AG04449 (cell line): Measurements from ENCODE around the gene KCNQ1.

Source experiments
- CTCF ChIA-PET: fragments of 350-600 bp; formaldehyde crosslinking; extraction: SDS; loops from one replicate; lab custom pipeline; 2021; ENCODE audit warnings: antibody characterized with exemption; lab: Yijun Ruan, JAX
- POLR2A ChIA-PET: fragments of 400-600, 350-600 bp; formaldehyde crosslinking; extraction: SDS; loops from one replicate; lab custom pipeline; 2020; ENCODE audit warnings: antibody characterized with exemption, inconsistent platforms; lab: Yijun Ruan, JAX
- DNase-seq: peaks from one replicate; pipeline ENCODE4 v3.0.0-alpha.2; 2010; ENCODE audit warnings: low read depth, low spot score
- H3K4me3 ChIP-seq: 2 replicates; pipeline ENCODE4 v1.5.1; 2011; ENCODE audit warnings: low read depth, mild to moderate bottlenecking, control low read depth, low read length
- TF ChIP-seq, protein P1 (sequence below): IDR thresholded peaks from one replicate; pipeline ENCODE4 v1.5.1; 2011; ENCODE audit warnings: mild to moderate bottlenecking, moderate library complexity, low read length, control low read depth, inconsistent platforms; ENCODE audit not compliant: insufficient read depth; ENCODE audit errors: missing control alignments

The KCNQ1 gene

DNA sequence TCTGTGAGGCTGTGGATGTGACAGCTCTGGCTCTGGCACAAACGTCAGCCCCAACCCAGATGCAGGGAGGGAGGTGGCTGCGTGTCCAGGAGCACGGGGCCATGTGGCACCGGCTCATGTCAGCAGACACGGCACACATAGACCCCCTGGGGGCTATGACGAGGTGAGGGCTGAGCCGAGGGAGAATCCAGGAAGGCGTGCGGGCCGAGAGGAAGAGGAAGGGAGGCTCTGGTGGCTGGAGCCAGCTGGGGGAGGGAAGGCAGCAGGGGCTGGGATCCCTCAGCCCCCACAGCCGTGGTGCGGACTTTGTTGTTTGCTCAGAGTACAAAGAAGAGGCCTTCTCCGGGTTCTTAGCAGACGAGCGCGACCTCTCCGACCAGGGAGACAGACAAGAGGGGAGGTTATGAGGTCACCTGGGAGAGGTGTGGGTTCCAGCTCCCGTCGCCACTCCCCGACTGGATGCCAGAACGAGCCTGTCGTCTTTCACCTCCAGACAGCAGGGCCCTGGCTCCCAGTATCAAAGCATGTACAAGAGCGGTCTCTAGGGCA, 394.7 kb downstream of the KCNQ1 start:
- no peak for DNase-seq
- TF ChIP-seq, protein P1, sequence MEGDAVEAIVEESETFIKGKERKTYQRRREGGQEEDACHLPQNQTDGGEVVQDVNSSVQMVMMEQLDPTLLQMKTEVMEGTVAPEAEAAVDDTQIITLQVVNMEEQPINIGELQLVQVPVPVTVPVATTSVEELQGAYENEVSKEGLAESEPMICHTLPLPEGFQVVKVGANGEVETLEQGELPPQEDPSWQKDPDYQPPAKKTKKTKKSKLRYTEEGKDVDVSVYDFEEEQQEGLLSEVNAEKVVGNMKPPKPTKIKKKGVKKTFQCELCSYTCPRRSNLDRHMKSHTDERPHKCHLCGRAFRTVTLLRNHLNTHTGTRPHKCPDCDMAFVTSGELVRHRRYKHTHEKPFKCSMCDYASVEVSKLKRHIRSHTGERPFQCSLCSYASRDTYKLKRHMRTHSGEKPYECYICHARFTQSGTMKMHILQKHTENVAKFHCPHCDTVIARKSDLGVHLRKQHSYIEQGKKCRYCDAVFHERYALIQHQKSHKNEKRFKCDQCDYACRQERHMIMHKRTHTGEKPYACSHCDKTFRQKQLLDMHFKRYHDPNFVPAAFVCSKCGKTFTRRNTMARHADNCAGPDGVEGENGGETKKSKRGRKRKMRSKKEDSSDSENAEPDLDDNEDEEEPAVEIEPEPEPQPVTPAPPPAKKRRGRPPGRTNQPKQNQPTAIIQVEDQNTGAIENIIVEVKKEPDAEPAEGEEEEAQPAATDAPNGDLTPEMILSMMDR: no peak

DNA sequence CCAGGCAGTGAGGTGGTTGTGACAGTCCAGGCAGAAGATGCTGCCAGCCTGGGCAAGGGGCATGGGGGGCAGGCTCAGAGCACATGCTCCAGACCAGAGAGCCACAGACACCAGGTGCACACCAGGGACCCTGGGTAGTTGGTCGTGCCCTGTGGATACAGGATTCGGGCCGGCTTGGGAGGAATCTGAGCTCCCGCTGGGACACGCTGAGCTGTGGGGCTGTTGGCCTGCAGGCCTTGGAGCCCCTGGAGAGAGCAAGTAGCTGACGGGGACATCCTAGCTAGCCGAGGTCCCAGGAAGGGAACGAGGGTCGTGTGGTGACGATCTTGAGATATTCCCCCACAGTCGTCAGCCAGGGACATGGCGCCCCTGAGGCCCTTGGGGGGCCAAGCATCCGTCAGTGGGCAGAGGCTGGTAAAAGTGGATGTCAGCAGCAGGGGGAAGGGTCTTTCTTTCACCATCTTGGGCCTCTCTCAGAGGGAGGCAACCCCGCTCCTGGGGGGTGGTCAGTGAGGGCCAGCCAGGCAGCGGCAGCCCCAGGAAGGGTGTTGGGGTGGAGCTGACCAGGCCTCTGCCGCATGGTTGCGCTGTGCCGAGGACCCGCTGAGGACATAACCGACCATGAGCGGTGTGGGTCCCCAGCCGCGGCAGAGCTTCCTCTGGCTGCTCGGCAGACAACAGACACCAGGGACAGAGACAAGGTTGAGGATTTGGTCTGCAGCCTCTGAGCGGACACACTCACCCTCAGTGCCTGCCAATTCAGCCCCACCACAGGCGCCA, 396.8 kb downstream of the KCNQ1 start:
- DNase-seq: no peak
- H3K4me3 ChIP-seq: no peak overlapping the region
- POLR2A ChIA-PET: no interaction called here
- TF ChIP-seq, protein P1: no peak
- CTCF ChIA-PET: interaction anchor here (1.2 kb wide), 1 partner anchor 9 kb away, joined by 3 read pairs; no protein-coding TSS in a partner anchor

More for the DNA sequence above, 394.7 kb downstream of the KCNQ1 start:
- ChIA-PET POLR2A (no interaction called here), CTCF (no interaction called here)
- no peak overlapping the region for H3K4me3 ChIP-seq

DNA sequence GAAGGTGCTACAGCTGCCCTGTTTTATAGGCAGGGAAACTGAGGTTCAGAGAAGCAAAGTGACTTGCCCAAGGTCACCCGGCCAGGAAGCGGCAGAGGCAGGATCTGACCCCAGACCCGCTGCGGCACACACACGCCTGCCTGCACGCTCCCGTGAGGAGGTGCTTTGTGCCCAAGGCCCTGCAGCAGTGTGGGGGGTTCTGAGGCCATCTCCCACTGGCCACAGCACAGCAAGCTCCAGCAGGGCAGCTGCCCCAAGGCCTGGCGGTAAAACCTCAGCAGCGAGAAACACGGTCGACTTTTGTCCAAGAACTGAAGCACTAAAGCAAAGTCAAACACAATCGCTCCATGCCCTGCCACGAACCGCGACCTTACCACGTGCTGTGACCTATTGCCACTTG, 398.1 kb downstream of the KCNQ1 start:
- no peak overlapping the region for H3K4me3 ChIP-seq

DNA sequence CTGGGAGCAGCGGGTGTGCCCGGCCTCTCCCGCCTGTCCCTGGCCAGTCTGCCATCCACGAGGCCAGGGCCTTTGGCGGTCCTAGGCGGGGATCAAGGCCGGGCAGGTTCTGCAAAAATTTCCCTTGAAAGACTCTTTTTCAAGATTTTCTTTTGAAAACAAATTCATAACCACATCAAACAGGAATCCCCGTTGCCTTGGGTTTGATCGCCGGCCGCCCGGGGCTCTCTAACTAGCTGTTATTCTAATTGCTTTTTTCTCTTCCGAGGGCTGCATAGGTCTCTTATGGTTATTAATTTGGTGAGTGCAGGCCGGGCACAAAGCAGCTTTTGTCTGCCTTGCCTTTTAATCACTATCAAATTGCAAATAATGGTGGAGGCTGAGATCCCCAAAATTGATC, 398.7 kb downstream of the KCNQ1 start:
- ChIA-PET POLR2A (no interaction called here), CTCF (no interaction called here)
- DNase-seq: no peak
- H3K4me3 ChIP-seq: no peak overlapping the region
- TF ChIP-seq, protein P1: no peak

More for the DNA sequence above, 398.1 kb downstream of the KCNQ1 start:
- POLR2A ChIA-PET: no interaction called here
- TF ChIP-seq, protein P1: no peak
- DNase-seq: no peak
- CTCF ChIA-PET: no interaction called here

DNA sequence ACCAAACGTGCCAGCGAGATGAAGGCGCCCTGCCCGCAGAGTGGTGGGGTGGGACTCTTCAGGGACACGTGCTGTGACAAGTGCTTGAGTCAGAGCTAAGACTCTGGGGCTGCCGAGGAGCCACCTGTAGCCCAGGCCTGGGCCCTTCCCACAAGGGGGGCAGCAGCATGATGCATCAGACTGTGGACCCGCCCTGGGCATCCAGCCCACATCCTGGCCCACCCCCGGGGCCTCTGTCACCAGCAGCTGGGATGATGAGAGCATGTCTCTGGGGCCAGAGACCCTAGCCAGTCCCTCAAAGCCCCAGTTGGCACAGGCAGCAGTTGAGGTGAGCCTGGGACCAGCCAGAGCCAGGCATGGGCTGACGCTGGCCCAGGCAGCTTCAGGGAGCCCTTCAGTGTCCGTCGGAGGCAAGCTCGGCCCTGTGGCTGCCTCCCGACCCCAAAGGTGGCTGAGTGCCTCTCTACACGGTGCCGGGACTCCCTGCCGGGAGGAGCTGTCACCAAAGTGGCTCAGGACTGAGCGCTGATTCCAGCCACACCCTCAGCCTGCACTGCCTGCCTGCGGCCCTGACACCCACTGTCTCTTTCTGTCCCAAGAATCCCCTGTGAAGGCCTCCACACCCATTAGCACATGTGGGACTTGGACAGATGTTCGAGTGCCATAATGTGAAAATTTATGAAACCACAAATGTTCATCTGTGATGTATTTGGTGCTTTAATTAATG, 399.5 kb downstream of the KCNQ1 start:
- H3K4me3 ChIP-seq: no peak overlapping the region
- POLR2A ChIA-PET: no interaction called here
- no peak for DNase-seq
- TF ChIP-seq, protein P1: no peak
- CTCF ChIA-PET: interaction anchor here (0.7 kb wide), 1 partner anchor 236 kb away, joined by 3 read pairs; no protein-coding TSS in a partner anchor

DNA sequence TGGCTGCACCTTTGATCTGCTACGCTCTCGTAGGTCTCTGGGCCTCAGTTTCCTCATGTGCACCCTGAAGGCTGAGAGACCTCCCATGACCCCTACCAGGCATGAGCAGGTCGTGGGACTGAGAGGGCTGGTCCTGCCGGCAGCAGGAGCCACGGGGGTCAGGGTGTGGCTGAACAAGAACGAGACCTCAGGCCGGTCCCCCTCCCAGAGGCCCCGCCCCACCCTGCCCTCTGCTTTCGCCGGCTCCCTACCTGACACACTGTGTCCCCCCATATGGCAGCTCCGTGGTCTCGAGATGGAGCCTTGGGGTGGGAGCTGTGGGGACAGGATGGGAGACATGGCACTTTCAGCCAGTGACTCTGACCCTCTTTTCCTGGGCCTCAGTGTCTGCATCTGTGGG, 400.2 kb downstream of the KCNQ1 start:
- TF ChIP-seq, protein P1: no peak
- H3K4me3 ChIP-seq: no peak overlapping the region
- POLR2A ChIA-PET: no interaction called here
- DNase-seq: no peak
- CTCF ChIA-PET: no interaction called here
